GM03348 (cell line): ENCODE results near the gene TGFA.

Experiments used
- DNase-seq: peaks from one replicate; pipeline ENCODE4 v3.0.0; 2012; ENCODE audit warnings: low spot score

The TGFA gene

GRCh38 chr2:70417011-70417410 is 136.6 kb downstream of the TGFA start:
- no peak for DNase-seq

- DNase-seq = no peak
These were observed 141.1 kb downstream of the TGFA start for GRCh38 chr2:70412294-70413070.

GRCh38 chr2:70411483-70412125 is 142.0 kb downstream of the TGFA start:
- DNase-seq = no peak

- DNase-seq = no peak
These were observed 150.2 kb downstream of the TGFA start for GRCh38 chr2:70403267-70404053.

GRCh38 chr2:70400539-70400938 is 153.1 kb downstream of the TGFA start:
- DNase-seq = no peak

GRCh38 chr2:70399046-70399445 is 154.6 kb downstream of the TGFA start:
- no peak for DNase-seq
